ENCODE measurements around the gene FUT3.
"Not testable (repeated sequence)": the region's sequence is repeated elsewhere in the genome, so short reads cannot be mapped to it uniquely, and the experiment has no call there.

Gene FUT3

GRCh38 chr19:5851302-5851701 lies at the start of gene FUT3:
Gene FUT3, minus strand, starts transcription at chr19:5851449.
- FAIRE-seq (no peak), DNase-seq (ENCODE audit: low spot score) (no peak)

DNA sequence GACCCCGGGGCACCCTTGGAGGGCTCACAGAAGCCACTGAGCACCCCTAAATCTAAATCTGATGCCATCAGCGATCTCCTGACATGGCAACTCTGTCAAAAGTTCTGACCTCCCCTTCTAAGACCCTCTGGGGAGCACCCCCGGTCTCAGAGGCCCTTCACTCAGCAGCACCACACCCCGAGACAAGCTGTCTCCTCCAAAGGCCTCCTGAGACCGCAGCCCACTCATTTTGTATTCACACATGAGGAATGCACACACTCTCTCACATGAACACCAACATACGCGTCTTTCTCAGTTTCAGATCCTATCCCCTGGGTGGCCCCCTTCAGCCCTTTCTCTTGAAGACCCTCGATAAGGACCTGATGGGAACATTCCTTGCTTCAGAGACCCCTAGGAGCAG lies 49.7 kb upstream of the FUT3 start:
- DNase-seq (ENCODE audit: low spot score): no peak

DNA sequence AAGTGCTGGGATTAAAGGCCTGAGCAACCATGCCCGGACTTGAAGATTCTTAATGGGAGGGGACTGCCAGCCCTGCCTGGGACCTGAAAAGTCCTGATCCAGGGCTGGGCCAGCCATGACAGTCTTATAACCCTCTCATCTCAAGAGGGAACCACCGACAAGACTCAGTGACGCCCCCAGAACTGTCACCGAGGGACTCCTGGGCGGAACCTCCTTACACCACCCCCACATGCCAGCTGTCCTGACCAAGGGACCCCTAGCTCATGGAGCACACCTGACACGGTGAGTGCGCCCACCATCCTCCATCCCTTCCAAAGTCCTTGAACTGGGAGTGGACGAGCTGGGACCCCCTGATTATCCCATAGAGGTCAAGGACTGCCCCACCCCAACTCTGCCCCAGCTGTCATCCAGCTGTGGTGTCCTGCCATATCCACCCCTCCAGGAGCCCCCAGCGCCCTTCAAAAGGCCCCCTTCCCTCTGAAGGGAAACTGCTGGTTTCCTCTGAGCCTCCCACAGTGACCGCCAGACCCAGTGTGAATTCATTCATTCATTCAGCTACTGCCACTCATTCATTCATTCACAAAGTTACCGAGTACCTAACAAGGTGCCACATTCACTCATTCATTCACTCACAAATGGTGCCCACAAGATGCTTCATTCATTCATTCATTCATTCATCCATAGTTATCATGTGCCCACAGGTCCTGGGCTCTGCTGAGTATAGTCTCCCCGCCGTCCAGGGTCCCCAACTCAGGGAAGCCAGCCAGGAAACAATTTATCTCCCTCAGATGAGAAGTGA lies 48.7 kb upstream of the FUT3 start:
- DNase-seq (ENCODE audit: low spot score) (no peak), FAIRE-seq (no peak)

More for the DNA sequence above, 49.7 kb upstream of the FUT3 start:
- FAIRE-seq: no peak

DNA sequence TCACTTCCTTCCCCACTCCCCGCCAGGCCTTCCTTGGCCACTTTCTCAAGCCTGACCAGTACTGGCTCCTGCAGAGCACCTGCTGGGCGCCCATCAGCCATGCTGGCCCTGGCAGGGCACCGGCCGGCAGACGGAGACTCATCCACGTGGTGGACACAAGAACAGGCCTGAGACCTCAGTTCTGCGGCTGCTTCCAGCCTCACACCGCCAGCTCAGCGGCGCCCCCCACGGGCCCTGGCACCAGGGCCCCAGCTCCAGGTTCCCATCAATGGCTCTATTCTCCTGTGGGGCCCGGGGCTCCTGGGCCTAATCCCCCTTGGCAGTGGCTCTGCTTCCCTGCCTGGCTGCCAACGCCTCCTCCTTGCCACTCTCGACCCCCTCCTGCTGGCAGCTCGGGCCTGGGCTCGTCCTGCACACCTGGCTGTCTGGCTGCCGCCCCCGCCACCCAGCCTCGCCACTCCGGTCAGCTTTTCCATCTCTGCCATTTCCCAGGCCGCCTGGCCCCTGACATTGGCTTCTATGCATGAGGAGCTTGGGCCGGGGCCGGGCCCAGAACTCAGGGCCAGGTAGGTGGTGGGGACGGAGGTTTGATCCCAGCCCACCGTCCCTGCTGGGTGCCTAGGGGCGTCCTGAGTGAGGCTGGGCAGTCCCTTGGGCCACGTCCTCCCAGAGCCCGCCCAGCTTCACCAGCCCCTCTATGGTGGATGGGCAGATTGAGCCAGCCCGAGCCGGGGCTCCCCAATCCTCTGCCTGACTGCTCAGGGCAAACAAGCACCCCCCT lies 46.1 kb upstream of the FUT3 start:
- no peak for DNase-seq (ENCODE audit: low spot score)
- no peak for FAIRE-seq

- FAIRE-seq (no peak), DNase-seq (ENCODE audit: low spot score) (no peak)
Observed at GRCh38 chr19:5896365-5897076, 45.3 kb upstream of the FUT3 start.

- DNase-seq (ENCODE audit: low spot score) (no peak), FAIRE-seq (no peak)
Observed at GRCh38 chr19:5895890-5896289, 44.6 kb upstream of the FUT3 start.

DNA sequence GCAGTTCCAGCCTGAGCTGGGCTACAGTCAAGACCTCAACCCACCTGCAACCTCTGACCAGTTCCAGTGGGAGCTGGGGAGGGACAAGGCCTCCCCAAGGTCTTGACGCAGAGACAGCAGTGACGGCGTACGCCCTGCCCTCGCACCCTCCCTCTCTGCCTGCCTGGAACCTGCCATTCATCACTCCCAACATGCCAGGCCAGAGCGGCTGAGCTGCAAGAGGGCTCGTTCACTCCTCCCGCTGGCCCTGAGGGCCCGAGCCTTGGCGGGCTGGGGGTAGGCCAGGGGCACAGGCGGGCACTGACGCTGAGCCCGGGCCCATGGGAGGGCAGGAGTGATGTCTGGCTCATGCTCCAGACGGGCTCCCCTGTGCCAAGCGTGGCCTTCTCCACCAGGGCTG lies 44.2 kb upstream of the FUT3 start:
- no peak for DNase-seq (ENCODE audit: low spot score)
- FAIRE-seq: no peak

- FAIRE-seq (no peak), DNase-seq (ENCODE audit: low spot score) (no peak)
Observed at GRCh38 chr19:5894704-5895349, 43.6 kb upstream of the FUT3 start.

- FAIRE-seq (no peak), DNase-seq (ENCODE audit: low spot score) (no peak)
Observed at GRCh38 chr19:5893907-5894703, 42.9 kb upstream of the FUT3 start.

- DNase-seq (ENCODE audit: low spot score): no peak
- FAIRE-seq: no peak
Observed at GRCh38 chr19:5893296-5893903, 42.2 kb upstream of the FUT3 start.

GRCh38 chr19:5892772-5893275 lies 41.6 kb upstream of the FUT3 start:
- FAIRE-seq: no peak
- DNase-seq (ENCODE audit: low spot score): no peak

DNA sequence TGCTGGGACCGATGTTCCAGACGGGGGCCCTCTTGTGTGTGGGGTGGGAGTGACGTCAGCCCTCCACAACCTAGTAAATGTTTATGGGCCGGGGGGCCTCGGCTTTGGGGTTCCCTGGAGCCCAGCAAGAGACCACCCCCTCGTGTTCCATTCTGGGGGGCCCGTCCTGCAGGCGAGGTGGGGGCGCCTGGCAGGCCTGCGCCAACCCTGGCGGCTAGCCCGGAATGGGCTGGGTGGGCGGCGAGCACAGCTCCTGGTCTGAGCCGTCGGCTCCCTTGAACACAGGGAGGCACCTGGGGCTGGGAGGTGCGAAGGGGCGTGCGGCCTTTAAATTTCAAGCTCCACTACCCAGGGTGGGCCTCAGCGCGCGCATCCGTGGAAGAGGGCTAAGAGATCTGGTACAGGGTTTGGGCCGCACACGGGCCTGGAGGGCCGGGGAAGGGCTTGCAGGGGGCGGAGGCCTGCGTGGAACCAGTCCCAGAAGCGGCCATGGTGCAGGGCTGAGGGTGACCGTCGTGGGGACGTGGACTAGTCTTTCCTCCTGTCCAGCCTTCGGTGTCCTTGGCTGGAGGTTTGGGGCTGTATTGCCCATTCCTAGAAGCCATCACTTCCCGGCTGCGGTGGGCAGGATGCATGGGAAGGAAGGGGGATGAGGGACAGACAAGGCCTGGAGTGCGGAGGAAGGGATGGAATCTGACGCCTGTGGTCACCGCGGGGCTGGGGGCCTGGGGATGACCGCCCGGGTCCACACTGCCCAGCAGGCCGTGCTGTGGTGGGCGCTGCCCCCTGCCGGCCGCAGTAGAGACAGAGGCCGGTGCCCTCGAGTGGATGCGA lies 40.9 kb upstream of the FUT3 start:
- FAIRE-seq (no peak), DNase-seq (ENCODE audit: low spot score) (peak; percentile 20)

DNA sequence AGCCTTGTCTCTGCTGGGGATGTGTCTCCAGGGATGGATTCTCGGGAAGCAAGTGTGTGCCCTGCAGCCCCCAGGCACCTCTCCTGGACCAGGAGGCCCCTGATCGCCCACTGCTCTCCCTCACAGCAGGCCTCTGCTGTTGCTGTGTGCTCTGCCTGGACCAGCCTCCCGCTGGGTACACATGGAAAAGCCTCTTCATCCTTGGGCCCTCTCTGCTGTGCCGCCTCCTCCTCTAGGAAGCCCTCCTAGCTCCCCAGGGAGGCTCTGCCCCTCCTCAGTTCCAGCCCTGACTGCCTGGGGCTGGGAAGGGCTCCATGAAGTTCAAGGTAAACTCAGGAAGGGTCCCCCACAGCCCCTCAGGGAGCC lies 40.3 kb upstream of the FUT3 start:
- FAIRE-seq (no peak), DNase-seq (ENCODE audit: low spot score) (no peak)

DNA sequence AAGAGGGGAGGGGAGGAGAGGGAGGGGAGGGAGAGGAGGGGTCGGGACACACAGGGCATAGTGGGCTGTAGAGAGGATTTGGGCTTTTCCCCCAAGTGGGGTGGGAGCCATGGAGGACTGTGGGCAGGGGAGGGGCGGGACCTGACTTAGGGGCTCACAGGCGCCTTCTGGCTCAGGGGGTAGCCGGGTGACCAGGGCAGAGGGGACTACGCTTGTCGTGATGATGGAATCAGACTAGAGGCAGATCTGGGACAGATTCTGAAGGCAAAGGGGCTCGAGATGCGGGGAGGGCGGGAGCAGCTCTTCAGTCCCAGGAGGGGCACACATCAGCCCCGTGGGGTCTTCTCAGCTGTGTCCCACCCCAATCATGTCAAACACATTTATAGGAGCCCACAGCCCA lies 38.9 kb upstream of the FUT3 start:
- FAIRE-seq: no peak
- no peak for DNase-seq (ENCODE audit: low spot score)

- no peak for FAIRE-seq
- DNase-seq (ENCODE audit: low spot score): no peak
Observed at GRCh38 chr19:5889288-5889971, 38.2 kb upstream of the FUT3 start.

DNA sequence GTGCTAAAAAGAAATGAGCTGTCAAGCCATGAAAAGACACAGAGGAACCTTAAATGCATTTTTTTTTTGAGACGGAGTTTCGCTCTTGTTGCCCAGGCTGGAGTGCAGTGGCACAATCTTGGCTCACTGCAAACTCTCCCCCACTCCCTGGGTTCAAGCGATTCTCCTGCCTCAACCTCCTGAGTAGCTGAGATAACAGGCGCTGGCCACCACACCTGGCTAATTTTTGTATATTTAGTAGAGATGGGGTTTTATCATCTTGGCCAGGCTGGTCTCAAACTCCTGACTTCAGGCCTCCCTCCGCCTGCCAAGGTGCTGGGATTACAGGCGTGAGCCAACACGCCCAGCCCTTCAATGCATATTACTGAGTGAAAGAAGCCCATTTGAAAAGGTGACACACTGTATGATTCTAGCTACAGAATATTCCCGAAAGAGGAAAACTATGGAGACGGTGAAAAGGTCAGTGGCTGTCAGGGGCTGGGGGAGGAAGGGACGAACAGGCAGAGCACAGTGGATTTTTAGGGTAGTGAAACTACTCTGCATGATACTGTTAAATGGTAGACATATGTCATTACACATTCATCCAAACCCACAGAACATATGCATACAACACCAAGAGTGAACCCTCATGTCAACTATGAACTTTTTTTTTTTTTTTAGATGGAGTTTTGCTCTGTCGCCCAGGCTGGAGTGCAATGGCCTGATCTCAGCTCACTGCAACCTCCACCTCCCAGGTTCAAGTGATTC lies 33.0 kb upstream of the FUT3 start:
- DNase-seq (ENCODE audit: low spot score); FAIRE-seq: not testable (repeated sequence)

DNA sequence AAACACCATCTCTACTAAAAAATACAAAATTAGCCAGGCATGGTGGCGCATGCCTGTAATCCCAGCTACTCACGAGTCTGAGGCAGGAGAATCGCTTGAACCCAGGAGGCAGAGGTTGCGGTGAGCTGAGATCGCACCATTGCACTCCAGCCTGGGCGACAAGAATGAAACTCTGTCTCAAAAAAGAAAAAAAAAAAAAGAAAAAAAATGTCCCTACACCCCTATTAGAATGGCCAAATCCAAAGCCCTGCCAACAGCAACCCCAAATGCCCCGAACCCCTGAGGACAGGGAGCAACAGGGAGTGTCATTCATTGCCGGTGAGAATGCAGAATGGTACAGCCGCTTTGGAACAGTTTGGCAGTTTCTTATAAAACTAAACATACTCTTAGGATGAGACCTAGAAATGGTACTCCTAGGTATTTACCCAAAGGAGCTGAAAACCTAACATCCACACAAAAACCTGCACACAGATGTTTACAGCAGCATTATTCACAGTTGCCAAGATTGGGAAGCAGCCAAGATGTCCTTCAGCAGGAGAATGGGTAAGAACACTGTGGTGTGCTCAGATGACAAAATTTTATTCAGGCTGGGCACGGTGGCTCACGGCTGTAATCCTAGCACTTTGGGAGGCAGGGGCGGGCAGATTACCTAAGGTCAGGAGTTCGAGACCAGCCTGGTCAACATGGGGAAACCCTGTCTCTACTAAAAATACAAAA lies 32.1 kb upstream of the FUT3 start:
- FAIRE-seq; DNase-seq (ENCODE audit: low spot score): not testable (repeated sequence)

All from RCC 7860 (cell line).